ENCODE results near the gene SEMA3B.

DNA sequence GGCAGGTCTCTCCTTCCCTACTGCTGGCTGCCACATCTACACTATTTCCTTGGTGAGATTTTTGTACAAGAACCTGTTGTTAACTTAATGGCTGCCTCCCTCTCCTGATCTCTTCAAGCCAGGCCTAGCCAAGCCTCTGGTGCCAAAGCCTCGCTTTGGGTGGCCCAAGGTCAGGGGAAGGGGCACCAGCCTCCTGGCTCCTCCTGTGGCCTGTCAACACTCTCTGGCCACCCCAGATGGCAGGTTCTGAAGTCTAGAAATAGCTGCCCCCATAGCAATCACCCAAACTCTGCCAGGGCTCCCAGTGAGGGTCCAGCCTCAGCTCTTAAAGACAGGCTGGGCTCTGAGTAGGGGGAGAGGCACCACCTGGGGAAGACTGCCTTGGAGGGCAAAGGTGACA lies 18.3 kb downstream of the SEMA3B start:
- TF ChIP-seq CTCF (conservative IDR thresholded peaks at IDR 0.05; ENCODE audit: low read length) = no peak
- TF ChIP-seq EZH2phosphoT487 (IDR thresholded peaks at IDR 0.05; ENCODE audit: borderline replicate concordance) = no peak
